C1 segment of cervical spinal cord (tissue), 14 donors: Measurements from ENCODE around the gene ADAMTS9.

Experiments
- DNase-seq, 14 donors: peaks; one replicate each; lab custom pipeline; 2025; lab: John Stamatoyannopoulos, UW

Gene ADAMTS9

GRCh38 chr3:64619216-64619615 is 68.6 kb downstream of the ADAMTS9 start:
- no peak for DNase-seq

GRCh38 chr3:64617610-64618009 is 70.2 kb downstream of the ADAMTS9 start:
- no peak for DNase-seq

- no peak for DNase-seq
Observed at GRCh38 chr3:64616953-64617352, 70.8 kb downstream of the ADAMTS9 start.

GRCh38 chr3:64612916-64613526 is 74.8 kb downstream of the ADAMTS9 start:
- no peak for DNase-seq

GRCh38 chr3:64612082-64612860 is 75.5 kb downstream of the ADAMTS9 start:
- DNase-seq = no peak

GRCh38 chr3:64608741-64609140 is 79.1 kb downstream of the ADAMTS9 start:
- DNase-seq = no peak

GRCh38 chr3:64607032-64607551 is 80.7 kb downstream of the ADAMTS9 start:
- no peak for DNase-seq

GRCh38 chr3:64604313-64604712 is 83.5 kb downstream of the ADAMTS9 start:
- no peak for DNase-seq

- DNase-seq = no peak
Observed at GRCh38 chr3:64601824-64602223, 86.0 kb downstream of the ADAMTS9 start.

- no peak for DNase-seq
Observed at GRCh38 chr3:64600246-64600950, 87.4 kb downstream of the ADAMTS9 start.

- no peak for DNase-seq
Observed at GRCh38 chr3:64599651-64600050, 88.1 kb downstream of the ADAMTS9 start.

GRCh38 chr3:64595253-64595694 is 92.5 kb downstream of the ADAMTS9 start:
- peak in 5 of 14 donors; percentile 3 to 36 (median 6) for DNase-seq

- DNase-seq = no peak
Observed at GRCh38 chr3:64594134-64594533, 93.7 kb downstream of the ADAMTS9 start.

- no peak for DNase-seq
Observed at GRCh38 chr3:64593350-64593749, 94.5 kb downstream of the ADAMTS9 start.

- no peak for DNase-seq
Observed at GRCh38 chr3:64591615-64592014, 96.2 kb downstream of the ADAMTS9 start.

- DNase-seq = no peak
Observed at GRCh38 chr3:64588380-64588779, 99.4 kb downstream of the ADAMTS9 start.

- DNase-seq = no peak
Observed at GRCh38 chr3:64586952-64587351, 100.8 kb downstream of the ADAMTS9 start.

- DNase-seq = no peak
Observed at GRCh38 chr3:64584179-64584578, 103.6 kb downstream of the ADAMTS9 start.

GRCh38 chr3:64578797-64579196 is 109.0 kb downstream of the ADAMTS9 start:
- DNase-seq = no peak

- no peak for DNase-seq
Observed at GRCh38 chr3:64578062-64578770, 109.6 kb downstream of the ADAMTS9 start.

GRCh38 chr3:64576211-64576775 is 111.5 kb downstream of the ADAMTS9 start:
- DNase-seq = no peak
